Neuronal stem cell (in vitro differentiated cells): Measurements from ENCODE around the gene ACTN4.

ENCODE experiments used
- DNase-seq: peaks from one replicate; pipeline ENCODE4 v3.0.0-alpha.2; 2013; ENCODE audit warnings: low spot score
- H2AFZ ChIP-seq: one replicate; pipeline ENCODE4 v1.6.1; 2013; ENCODE audit warnings: mild to moderate bottlenecking, low read length, inconsistent platforms
- H2AK5ac ChIP-seq: 2 replicates; pipeline ENCODE4 v1.6.1; 2013; ENCODE audit warnings: low read depth, mild to moderate bottlenecking, inconsistent platforms, low read length, moderate library complexity, mixed read lengths
- H2BK120ac ChIP-seq: 2 replicates; pipeline ENCODE4 v1.6.1; 2013; ENCODE audit warnings: low read depth, mild to moderate bottlenecking, inconsistent platforms, low read length, moderate library complexity, mixed read lengths
- H2BK12ac ChIP-seq: one replicate; pipeline ENCODE4 v1.6.1; 2013; ENCODE audit warnings: low read length, inconsistent platforms
- H2BK15ac ChIP-seq: 2 replicates; pipeline ENCODE4 v1.6.1; 2013; ENCODE audit warnings: mild to moderate bottlenecking, low read length, inconsistent platforms, mixed read lengths
- H2BK5ac ChIP-seq: one replicate; pipeline ENCODE4 v1.6.1; 2013; ENCODE audit warnings: inconsistent platforms, mild to moderate bottlenecking, low read length, moderate library complexity
- H3K14ac ChIP-seq: one replicate; pipeline ENCODE4 v1.6.1; 2013; ENCODE audit warnings: low read length, inconsistent platforms
- H3K18ac ChIP-seq: 2 replicates; pipeline ENCODE4 v1.6.1; 2013; ENCODE audit warnings: low read length, inconsistent platforms
- H3K23ac ChIP-seq: 2 replicates; pipeline ENCODE4 v1.6.1; 2013; ENCODE audit warnings: low read depth, mild to moderate bottlenecking, mixed read lengths, low read length, inconsistent platforms; ENCODE audit not compliant: poor library complexity
- H3K27ac ChIP-seq: replicated peaks from 3 replicates; pipeline ENCODE4 v1.5.1; 2013; ENCODE audit warnings: low read length, inconsistent platforms
- H3K27me3 ChIP-seq, 3 experiments: 2 replicates each; pipeline ENCODE4 v1.6.1; 2013; ENCODE audit warnings: low read length in 3 of 3, mild to moderate bottlenecking in 2 of 3, inconsistent platforms in 1 of 3, low read depth in 1 of 3, mixed read lengths in 1 of 3, moderate library complexity in 1 of 3; ENCODE audit not compliant: control insufficient read depth in 3 of 3, insufficient read depth in 3 of 3
- H3K36me3 ChIP-seq, 2 donors: replicated peaks in 1 of 2; 2 replicates each; pipeline ENCODE4 v1.6.1; 2013; ENCODE audit warnings: low read length in 2 of 2; ENCODE audit not compliant: control insufficient read depth in 2 of 2, insufficient read depth in 2 of 2
- H3K4ac ChIP-seq: 2 replicates; pipeline ENCODE4 v1.6.1; 2013; ENCODE audit warnings: inconsistent platforms, mild to moderate bottlenecking, low read length, moderate library complexity
- H3K4me1 ChIP-seq, 2 donors: 1 replicate in 1 of 2; 2 replicates in 1 of 2; pipeline ENCODE4 v1.6.1; 2013; ENCODE audit warnings: low read length in 2 of 2, low read depth in 1 of 2; ENCODE audit not compliant: control insufficient read depth in 2 of 2, insufficient read depth in 1 of 2
- H3K4me2 ChIP-seq: one replicate; pipeline ENCODE4 v1.6.1; 2013; ENCODE audit warnings: mild to moderate bottlenecking, low read length, inconsistent platforms; ENCODE audit not compliant: insufficient read depth, poor library complexity, severe bottlenecking
- H3K4me3 ChIP-seq, 2 donors: 2 replicates each; pipeline ENCODE4 v1.5.1; 2013; ENCODE audit warnings: low read length in 2 of 2, mild to moderate bottlenecking in 2 of 2, inconsistent platforms in 1 of 2, moderate library complexity in 1 of 2
- H3K79me1 ChIP-seq: one replicate; pipeline ENCODE4 v1.6.1; 2013; ENCODE audit warnings: low read depth, mild to moderate bottlenecking, inconsistent platforms, low read length, moderate library complexity
- H3K9ac ChIP-seq: one replicate; pipeline ENCODE4 v1.6.1; 2013; ENCODE audit warnings: mild to moderate bottlenecking, low read depth, low read length, inconsistent platforms; ENCODE audit not compliant: poor library complexity
- H3K9me3 ChIP-seq, 2 donors: replicated peaks in 1 of 2; 2 replicates each; pipeline versions ENCODE3 to v1.6.1; 2013; ENCODE audit warnings: low read length in 2 of 2, mild to moderate bottlenecking in 2 of 2, inconsistent platforms in 1 of 2, low read depth in 1 of 2, mixed read lengths in 1 of 2, moderate library complexity in 1 of 2; ENCODE audit not compliant: control insufficient read depth in 2 of 2, insufficient read depth in 1 of 2
- H4K8ac ChIP-seq: one replicate; pipeline ENCODE4 v1.6.1; 2013; ENCODE audit warnings: low read depth, mild to moderate bottlenecking, inconsistent platforms, low read length, moderate library complexity
- H4K91ac ChIP-seq: one replicate; pipeline ENCODE4 v1.6.1; 2013; ENCODE audit warnings: low read length, low read depth, mild to moderate bottlenecking, inconsistent platforms; ENCODE audit not compliant: poor library complexity
- WGBS, 2 donors: extraction: QIAGEN DNeasy Blood & Tissue Kit; methylation state at CpG; one replicate each; pipeline ENCODE4 v1.1.7; 2013; ENCODE audit warnings: missing lambda C conversion rate in 2 of 2, mixed read lengths in 1 of 2; ENCODE audit not compliant: insufficient read length in 2 of 2, insufficient replicate concordance in 1 of 2; ENCODE audit errors: extremely low coverage in 2 of 2; 5-methylcytosine and 5-hydroxymethylcytosine counted together

Gene ACTN4

DNA sequence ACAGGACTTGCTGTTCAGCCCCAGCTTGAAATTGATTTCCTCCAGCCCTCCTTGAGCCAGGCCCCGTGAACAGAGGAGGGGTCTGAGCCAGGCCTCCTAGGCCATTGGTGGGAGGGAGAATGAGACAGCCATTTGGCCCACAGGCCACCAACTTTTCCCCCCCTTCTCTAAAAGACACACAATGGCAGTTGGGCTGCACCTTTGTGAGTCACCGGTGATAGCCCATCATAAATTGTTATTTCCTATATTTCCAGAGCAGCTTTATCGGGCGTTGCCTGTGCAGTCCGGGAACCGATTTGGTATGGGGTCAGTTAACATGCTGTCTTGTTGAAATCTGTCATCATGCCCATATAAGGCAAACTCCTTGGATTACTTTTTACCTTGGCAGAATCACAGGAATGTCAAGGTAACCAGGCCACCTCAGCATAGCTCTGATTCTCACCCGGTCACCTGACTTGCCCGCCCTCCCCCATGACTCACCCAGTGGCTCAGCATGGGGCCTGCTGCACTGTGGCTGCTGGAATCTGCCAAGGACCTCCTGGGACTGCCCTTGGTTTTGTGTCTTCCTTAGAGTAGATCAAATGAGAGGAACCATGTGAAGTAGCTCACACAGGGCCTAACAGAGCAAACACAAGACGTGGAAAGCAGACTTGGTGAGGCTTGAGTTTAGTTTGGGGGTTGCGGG is 36.1 kb downstream of the ACTN4 start:
- no CpG with 5 or more reads among the region's 10 CpGs for WGBS, 2 donors
- Histone ChIP-seq H3K9me3 (peaks cover 2 to 12% of the 10 kb centered on the region in 2 donors), H2AK5ac (no peak overlapping the region), H4K91ac (no peak overlapping the region), H2BK12ac (peak overlapping the region; percentile 24), H4K8ac (no peak overlapping the region), H3K27ac (peak overlapping the region; percentile 50), H3K4ac (no peak overlapping the region), H3K27me3 (no peaks in the 10 kb centered on the region), H3K4me3 (no peak overlapping the region), H3K4me1 (peaks cover 19 to 37% of the 10 kb centered on the region in 2 donors), H2BK5ac (no peak overlapping the region), H3K23ac (peak overlapping the region; percentile 8), H3K18ac (peak overlapping the region; percentile 60), H3K36me3 (peaks cover 10 to 55% of the 10 kb centered on the region in 2 donors), H2AFZ (no peak overlapping the region), H3K9ac (no peak overlapping the region), H3K79me1 (peaks cover 22% of the 10 kb centered on the region), H2BK15ac (no peak overlapping the region), H3K14ac (no peak overlapping the region), H3K4me2 (no peak overlapping the region), H2BK120ac (no peak overlapping the region)
- DNase-seq = no peak

DNA sequence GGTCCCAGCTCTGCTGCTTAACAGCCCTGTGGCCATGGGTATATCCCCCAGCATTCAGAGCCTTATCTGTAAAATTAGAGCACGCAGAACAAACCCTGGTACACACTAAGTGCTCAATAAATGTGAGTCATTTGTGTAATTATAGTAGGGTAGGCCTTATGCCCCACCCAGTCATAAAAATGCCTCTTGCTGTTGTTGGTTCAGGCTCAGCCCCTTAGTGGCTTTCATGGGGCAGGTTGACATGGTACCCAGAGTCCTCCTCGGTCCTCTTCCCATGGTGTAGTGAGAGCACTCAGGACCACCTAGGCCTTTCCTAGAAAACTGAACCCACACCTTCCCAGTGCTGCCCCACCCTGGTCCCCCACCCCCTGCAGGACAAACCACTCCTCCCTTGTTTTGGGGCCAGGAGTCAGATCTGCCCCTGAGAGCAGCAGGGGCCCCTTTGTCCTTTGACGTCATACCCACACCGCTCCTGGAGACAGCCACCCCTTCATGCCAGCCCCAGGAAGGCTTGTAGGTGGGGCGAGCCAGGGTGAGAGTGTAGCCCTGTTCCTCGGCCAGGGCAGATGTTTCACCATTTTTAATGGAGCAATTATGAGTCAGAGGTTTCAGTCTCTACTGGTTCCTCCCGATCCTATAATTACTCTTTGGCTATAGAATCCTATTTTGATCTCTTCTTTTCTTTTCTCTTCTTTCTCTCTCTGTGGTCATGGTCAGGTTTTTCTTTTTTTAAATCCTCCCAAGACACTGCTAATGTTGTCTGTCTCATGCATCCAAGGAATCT is 36.8 kb downstream of the ACTN4 start:
- H2BK12ac ChIP-seq = no peak overlapping the region
- no peak overlapping the region for H3K9ac ChIP-seq
- peaks cover 19 to 36% of the 10 kb centered on the region in 2 donors for H3K4me1 ChIP-seq
- no peak overlapping the region for H3K4ac ChIP-seq
- peaks cover 2 to 12% of the 10 kb centered on the region in 2 donors for H3K9me3 ChIP-seq
- no peaks in the 10 kb centered on the region for H3K27me3 ChIP-seq
- H4K91ac ChIP-seq = no peak overlapping the region
- H3K23ac ChIP-seq = no peak overlapping the region
- H2AFZ ChIP-seq = no peak overlapping the region
- H3K4me3 ChIP-seq = no peak overlapping the region
- H3K79me1 ChIP-seq = peaks cover 17% of the 10 kb centered on the region
- WGBS, 2 donors = no CpG with 5 or more reads among the region's 7 CpGs
- no peak for DNase-seq
- H2BK15ac ChIP-seq = no peak overlapping the region
- no peak overlapping the region for H2BK5ac ChIP-seq
- H3K36me3 ChIP-seq = peaks cover 6 to 55% of the 10 kb centered on the region in 2 donors
- no peak overlapping the region for H3K4me2 ChIP-seq
- H4K8ac ChIP-seq = no peak overlapping the region
- H2BK120ac ChIP-seq = no peak overlapping the region
- peak overlapping the region; percentile 50 for H3K18ac ChIP-seq
- H3K14ac ChIP-seq = no peak overlapping the region
- no peak overlapping the region for H3K27ac ChIP-seq
- peak overlapping the region; percentile 17 for H2AK5ac ChIP-seq

GRCh38 chr19:38684862-38685665 is 37.6 kb downstream of the ACTN4 start:
- H2AK5ac ChIP-seq = no peak overlapping the region
- H3K4me1 ChIP-seq = peaks cover 19 to 37% of the 10 kb centered on the region in 2 donors

More at GRCh38 chr19:38684862-38685665, 37.6 kb downstream of the ACTN4 start:
- H3K23ac ChIP-seq = no peak overlapping the region
- H3K4ac ChIP-seq = no peak overlapping the region
- peaks cover 2 to 54% of the 10 kb centered on the region in 2 donors for H3K36me3 ChIP-seq
- no peak overlapping the region for H4K8ac ChIP-seq
- H2BK12ac ChIP-seq = no peak overlapping the region
- H2BK15ac ChIP-seq = no peak overlapping the region
- H3K4me3 ChIP-seq = no peak overlapping the region
- no peak overlapping the region for H2BK5ac ChIP-seq
- H3K27ac ChIP-seq = peak overlapping the region; percentile 46
- H3K18ac ChIP-seq = peak overlapping the region; percentile 56
- H3K9me3 ChIP-seq = peaks cover 2 to 12% of the 10 kb centered on the region in 2 donors
- H4K91ac ChIP-seq = no peak overlapping the region
- H3K9ac ChIP-seq = no peak overlapping the region
- no peak overlapping the region for H2BK120ac ChIP-seq
- peaks cover 14% of the 10 kb centered on the region for H3K79me1 ChIP-seq
- DNase-seq = no peak
- H2AFZ ChIP-seq = no peak overlapping the region
- no peak overlapping the region for H3K4me2 ChIP-seq
- H3K27me3 ChIP-seq = no peaks in the 10 kb centered on the region
- no CpG with 5 or more reads among the region's 15 CpGs for WGBS, 2 donors
- no peak overlapping the region for H3K14ac ChIP-seq
